Prostate gland (tissue), 2 donors: ENCODE results near the gene SERPINB1. TPM values are rescaled to one million over a fixed set of nuclear protein-coding genes. Genes with fewer than 3 reads are reported as not detected.

Experiments
- DNase-seq: peaks from one replicate; pipeline ENCODE4 v3.0.0-alpha.2; 2019; ENCODE audit warnings: low spot score
- H3K27ac ChIP-seq, 2 donors: fragments of 200-600 bp; sonication (generic); 2 replicates each; pipeline ENCODE4 v1.5.1; 2017 to 2019
- H3K27me3 ChIP-seq: fragments of 200-600 bp; sonication (generic); replicated peaks from 2 replicates; pipeline ENCODE4 v1.5.1; 2019; ENCODE audit not compliant: insufficient read depth
- H3K36me3 ChIP-seq, 2 donors: fragments of 200-600 bp; sonication (generic); 1 replicate in 1 of 2; 2 replicates in 1 of 2; pipeline versions ENCODE4 v1.5.1 to v1.8.1; 2017 to 2019
- H3K4me1 ChIP-seq: fragments of 200-600 bp; sonication (generic); replicated peaks from 2 replicates; pipeline ENCODE4 v1.5.1; 2019
- H3K4me3 ChIP-seq, 2 donors: fragments of 200-600 bp; sonication (generic); 2 replicates each; pipeline ENCODE4 v1.5.1; 2017 to 2019
- H3K9me3 ChIP-seq: fragments of 200-600 bp; sonication (generic); 2 replicates; pipeline ENCODE4 v1.5.1; 2017
- CTCF ChIP-seq, 4 experiments: fragments of 200-600 bp in 2 of 4; fragments of 450-650 bp in 2 of 4; sonication (generic) in 2 of 4; IDR thresholded peaks; 1 replicate in 3 of 4; 2 replicates in 1 of 4; pipeline ENCODE4 v1.5.1; 2016 to 2019; ENCODE audit warnings: antibody characterized with exemption in 4 of 4, mild to moderate bottlenecking in 2 of 4, moderate library complexity in 2 of 4
- POLR2A ChIP-seq: fragments of 450-650 bp; IDR thresholded peaks from one replicate; pipeline ENCODE4 v1.6.1; 2016; ENCODE audit warnings: antibody characterized with exemption, mild to moderate bottlenecking
- POLR2AphosphoS5 ChIP-seq: sonication (generic); formaldehyde crosslinking; IDR thresholded peaks from one replicate; pipeline ENCODE4 v1.6.1; 2017; ENCODE audit warnings: antibody characterized with exemption
- WGBS: methylation state at CpG from one replicate; pipeline ENCODE4 v1.1.5; 2018; 5-methylcytosine and 5-hydroxymethylcytosine counted together
- intact Hi-C: fragments of 100-400 bp; cut with DNase I; formaldehyde crosslinking; loops from one replicate; pipeline ENCODE4 v1.14.2; 2022
- total RNA-seq, 2 donors: library from RNA; depleted of rRNA; stranded (reverse); fragments of >200 nt; gene quantifications; one replicate each; pipeline ENCODE4 v1.1.0, GENCODE V29; 2016

Gene SERPINB1
- total RNA-seq, 2 donors from 2014 or later = 27.5 to 31.1 TPM

DNA sequence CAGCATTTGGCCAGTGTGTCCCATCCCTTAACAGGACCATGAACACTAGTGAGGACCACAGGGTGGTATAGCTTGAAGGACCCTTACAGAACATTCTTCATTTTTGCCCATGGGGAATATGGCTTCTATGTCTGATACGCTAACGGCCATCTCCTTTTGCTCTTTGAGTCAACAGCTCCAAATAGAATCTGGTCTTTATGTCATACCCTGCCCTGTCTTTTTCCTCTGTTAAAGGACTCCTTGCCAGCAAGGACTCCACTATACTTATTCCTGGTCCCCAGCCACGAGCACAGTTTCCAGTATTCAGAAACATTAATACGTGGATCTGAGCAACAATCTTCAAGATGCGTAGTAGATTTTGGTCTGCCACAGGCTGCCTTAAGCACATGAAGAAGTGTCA lies 22.5 kb downstream of the SERPINB1 start:
- TF ChIP-seq POLR2AphosphoS5 (no peak), CTCF (IDR thresholded peaks at IDR 0.05) (no peak), POLR2A (no peak)
- DNase-seq = no peak
- Histone ChIP-seq H3K36me3 (no peaks in the 10 kb centered on the region), H3K27ac (peak overlapping the region in 1 of 2 donors; percentile 36), H3K4me1 (no peaks in the 10 kb centered on the region), H3K27me3 (no peaks in the 10 kb centered on the region), H3K9me3 (no peaks in the 10 kb centered on the region), H3K4me3 (no peak overlapping the region)
- WGBS = 83% methylated on average over 5 of the region's 5 CpGs
- intact Hi-C loops = no loop called here

DNA sequence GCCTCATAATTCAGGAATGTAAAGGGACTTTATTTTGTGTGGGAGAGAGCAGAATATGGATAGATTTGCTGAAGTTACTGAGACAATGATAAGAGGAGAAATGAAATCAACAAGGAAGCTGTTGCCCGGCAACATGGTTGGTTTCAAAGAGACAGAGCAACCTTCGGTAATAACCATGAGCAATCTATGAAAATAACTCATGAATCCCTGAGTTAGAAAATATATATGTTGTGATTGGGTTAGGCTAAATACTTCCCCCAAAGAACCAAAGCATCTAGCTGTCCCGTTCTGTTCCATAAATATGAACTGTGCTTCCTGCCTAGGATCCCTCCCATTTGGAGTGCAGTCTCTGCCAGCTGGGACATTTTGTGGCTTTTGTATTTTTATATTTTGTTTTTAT lies 23.1 kb downstream of the SERPINB1 start:
- H3K4me1 ChIP-seq = no peaks in the 10 kb centered on the region
- WGBS = 18% methylated on average over 3 of the region's 3 CpGs
- peak overlapping the region; percentile 8 to 36 for H3K27ac ChIP-seq
- no peak overlapping the region for H3K4me3 ChIP-seq
- no peak for DNase-seq
- no peaks in the 10 kb centered on the region for H3K27me3 ChIP-seq
- no peaks in the 10 kb centered on the region for H3K9me3 ChIP-seq
- intact Hi-C loops = no loop called here
- TF ChIP-seq POLR2A (no peak), POLR2AphosphoS5 (no peak), CTCF (IDR thresholded peaks at IDR 0.05) (no peak)
- H3K36me3 ChIP-seq = no peaks in the 10 kb centered on the region

- no peak for DNase-seq
- Histone ChIP-seq H3K9me3 (no peaks in the 10 kb centered on the region), H3K4me3 (no peak overlapping the region), H3K27ac (peak overlapping the region; percentile 8 to 36), H3K27me3 (no peaks in the 10 kb centered on the region), H3K4me1 (no peaks in the 10 kb centered on the region), H3K36me3 (no peaks in the 10 kb centered on the region)
- WGBS = 6% methylated on average over 4 of the region's 4 CpGs
- TF ChIP-seq POLR2A (no peak), POLR2AphosphoS5 (peak; percentile 53)
- intact Hi-C loops = no loop called here
Observed at GRCh38 chr6:2817903-2818443, 23.7 kb downstream of the SERPINB1 start.

GRCh38 chr6:2816158-2816557 lies 25.5 kb downstream of the SERPINB1 start:
- Histone ChIP-seq H3K4me3 (no peak overlapping the region), H3K9me3 (no peaks in the 10 kb centered on the region), H3K36me3 (no peaks in the 10 kb centered on the region), H3K4me1 (no peaks in the 10 kb centered on the region), H3K27ac (no peak overlapping the region), H3K27me3 (no peaks in the 10 kb centered on the region)
- intact Hi-C loops = no loop called here
- TF ChIP-seq POLR2AphosphoS5 (no peak), CTCF (IDR thresholded peaks at IDR 0.05) (no peak), POLR2A (no peak)
- no peak for DNase-seq

DNA sequence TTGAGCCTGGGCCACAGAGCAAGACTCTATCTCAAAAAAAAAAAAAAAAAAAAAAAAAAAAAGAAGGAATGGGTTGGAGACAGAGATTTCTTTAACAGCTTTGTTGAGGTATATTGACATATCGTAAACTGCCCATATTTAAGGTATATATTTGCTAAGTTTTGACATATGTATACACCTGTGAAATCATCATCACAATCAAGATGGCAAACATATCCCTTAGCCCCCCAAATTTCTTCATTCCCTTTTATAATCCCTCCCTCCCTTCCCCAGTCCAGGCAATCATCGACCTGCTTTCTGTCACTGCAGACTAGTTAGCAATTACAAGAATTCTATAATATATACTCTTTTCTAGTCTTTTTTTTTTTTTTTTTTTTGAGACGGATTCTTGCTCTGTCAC lies 29.0 kb downstream of the SERPINB1 start:
- intact Hi-C loops = no loop called here
- Histone ChIP-seq H3K36me3 (no peaks in the 10 kb centered on the region), H3K27me3 (no peaks in the 10 kb centered on the region), H3K9me3 (no peaks in the 10 kb centered on the region), H3K4me1 (no peaks in the 10 kb centered on the region), H3K27ac (no peak overlapping the region), H3K4me3 (no peak overlapping the region)
- TF ChIP-seq POLR2AphosphoS5 (no peak), POLR2A (no peak), CTCF (IDR thresholded peaks at IDR 0.05) (no peak)
- 96% methylated on average over 3 of the region's 3 CpGs for WGBS
- DNase-seq = no peak
